HG02798 (cell line): ENCODE data around the gene SLA2.
"Not testable (repeated sequence)": the region's sequence is repeated elsewhere in the genome, so short reads cannot be mapped to it uniquely, and the experiment has no call there.

Source experiments
- ATAC-seq: cut with Tn5 transposase; IDR thresholded peaks from one replicate; pipeline ENCODE4 v1.9.1; 2021; ENCODE audit warnings: mild to moderate bottlenecking; ENCODE audit not compliant: unreplicated experiment, poor library complexity

SLA2 gene

DNA sequence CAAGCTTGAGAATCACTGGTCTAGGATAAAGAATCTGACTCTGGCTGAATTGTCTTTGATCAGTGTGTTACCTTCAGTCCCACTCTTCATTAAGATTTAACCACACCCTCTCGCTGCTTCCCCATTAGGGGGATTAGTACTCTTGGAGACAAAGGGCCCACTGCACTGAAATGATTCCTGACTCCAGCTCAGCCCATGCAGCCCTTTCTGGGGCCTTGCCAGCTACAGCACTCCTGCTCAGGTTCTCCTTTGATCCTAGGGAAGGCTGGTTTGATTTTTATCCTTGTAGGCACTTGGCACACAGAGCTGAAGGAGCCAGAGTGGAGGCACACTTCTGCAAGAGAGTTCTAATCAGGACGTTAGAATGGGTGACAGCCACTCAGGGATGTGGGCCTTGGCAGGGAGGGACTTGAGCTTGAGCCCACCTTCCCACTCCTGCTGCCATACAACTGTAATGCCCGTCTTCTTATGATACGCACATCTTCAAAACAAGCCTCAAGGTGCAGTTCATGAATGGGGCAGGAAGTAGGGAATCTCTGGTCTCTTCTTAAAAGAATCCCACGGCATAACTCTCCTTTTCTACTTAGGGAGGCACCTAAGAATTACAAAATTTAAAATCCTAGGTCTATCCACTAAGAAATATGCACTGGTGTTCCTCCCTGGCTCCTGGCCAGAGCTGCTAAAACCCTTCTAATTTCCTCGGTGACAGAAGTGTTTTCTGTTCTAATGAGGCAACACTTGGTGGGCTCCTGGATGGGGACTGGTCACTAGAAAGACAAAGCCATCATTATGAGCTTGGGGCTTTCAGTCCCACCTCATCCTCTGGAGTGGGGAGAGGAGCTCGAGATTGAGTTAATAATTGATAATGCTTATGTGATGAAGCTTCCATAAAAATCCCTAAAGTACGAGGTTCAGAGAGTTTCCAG lies 1.5 kb upstream of the SLA2 start:
- ATAC-seq: no peak

DNA sequence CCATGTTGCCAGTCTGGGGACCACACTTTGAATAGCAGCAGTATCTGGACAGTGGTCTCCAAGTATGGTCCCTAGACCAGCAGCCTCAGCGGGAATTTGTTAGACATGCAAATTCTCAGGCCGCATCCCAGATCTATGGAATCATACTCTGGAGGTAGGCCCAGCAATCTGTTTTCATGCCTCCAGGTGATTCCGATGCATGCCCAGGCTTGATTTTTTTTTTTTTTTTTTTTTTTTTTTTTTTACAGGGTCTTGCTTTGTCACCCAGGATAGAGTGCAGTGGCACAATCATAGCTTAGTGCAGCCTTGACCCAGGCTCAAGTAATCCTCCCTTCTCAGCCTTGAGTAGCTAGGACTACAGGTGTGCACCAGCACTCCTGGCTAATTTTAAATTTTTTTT lies 682 bp upstream of the SLA2 start:
- ATAC-seq: no peak

DNA sequence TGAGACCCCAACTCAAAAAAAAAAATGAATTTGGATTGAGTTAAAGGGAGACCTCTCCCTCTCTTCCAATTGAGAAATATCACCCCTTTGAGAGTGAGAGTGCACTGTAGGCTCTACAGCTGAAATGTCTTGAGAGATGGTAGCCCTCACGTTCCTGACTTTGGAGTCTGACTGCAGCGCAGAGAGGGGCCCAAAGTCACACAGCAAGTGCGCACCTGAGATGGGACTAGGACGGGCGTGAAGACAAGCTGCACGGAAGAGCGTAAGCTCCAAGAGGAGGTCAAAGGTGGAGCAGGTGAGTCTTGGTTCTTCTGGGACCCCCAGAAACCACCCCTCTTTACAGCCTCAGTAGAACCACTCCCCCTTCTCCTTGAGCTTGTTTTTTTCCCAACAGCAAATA lies 643 bp downstream of the SLA2 start:
- ATAC-seq: no peak

DNA sequence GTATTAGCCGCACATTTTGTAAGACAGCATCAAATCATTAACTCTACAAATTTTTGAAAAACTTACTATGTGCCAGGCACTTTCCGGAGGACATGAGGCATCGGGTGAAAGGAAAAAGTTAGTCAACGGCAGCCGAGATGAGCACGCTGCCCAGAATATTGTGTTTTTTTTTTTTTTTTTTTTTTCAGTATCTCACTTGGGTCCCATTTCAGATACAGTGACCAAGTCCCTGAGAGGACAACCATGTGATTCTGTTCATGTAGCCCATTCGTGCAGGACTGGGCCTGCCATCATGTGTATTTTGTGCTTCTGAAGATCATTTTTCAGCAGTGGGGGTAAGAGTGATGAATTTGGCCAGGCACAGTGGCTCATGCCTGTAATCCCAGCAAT lies 1.3 kb downstream of the SLA2 start:
- ATAC-seq: no peak

DNA sequence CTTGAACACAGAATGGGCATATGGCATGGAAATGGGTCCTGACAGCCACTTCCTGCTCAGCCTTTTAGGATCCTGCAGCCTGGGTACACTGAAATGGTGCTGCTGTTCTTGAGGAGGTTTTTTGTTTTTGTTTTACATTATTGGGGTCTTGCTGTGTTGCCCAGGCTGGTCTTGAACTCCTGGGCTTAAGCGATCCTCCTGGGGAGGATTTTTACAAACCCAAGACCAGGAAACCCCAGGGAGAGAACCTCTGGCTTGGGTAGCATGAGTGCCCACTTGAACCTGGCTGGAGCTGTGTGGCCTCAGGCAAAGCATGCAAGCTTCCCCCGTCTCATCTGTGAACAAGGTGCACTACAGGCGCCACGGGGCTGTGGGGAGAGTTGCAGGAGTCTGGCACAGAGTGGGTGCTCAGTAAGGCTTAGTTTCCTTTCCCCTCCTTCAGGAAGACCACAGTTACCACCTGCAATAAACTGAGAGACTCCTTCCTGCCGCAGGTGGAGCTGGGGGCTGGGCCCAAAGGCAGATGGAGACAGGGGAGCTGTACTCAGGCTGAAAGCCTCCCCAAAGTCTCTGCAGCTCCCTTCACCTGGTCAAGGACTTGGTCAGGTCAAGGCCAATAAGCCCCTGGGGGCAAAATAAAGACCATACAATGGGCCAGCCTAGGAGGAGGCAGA lies 1.8 kb downstream of the SLA2 start:
- ATAC-seq: no peak

DNA sequence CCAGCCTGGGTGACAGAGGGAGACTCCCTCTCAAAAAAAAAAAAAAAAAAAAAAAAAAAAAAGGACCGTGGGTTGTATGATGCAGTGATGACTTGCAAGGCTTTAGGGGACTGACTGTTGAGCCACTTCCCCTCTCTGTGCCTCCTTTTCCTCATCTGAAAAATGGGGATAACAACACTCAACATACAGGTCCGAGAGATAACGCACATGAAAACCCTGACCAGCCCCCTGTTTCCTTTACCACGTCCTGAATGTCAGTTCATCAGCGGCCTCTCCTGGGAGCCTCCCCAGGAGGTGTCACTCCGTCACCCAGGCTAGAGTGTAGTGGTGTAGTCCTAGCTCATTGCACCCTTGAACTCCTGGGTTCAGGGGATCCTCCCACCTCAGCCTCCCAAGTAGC lies 3.9 kb downstream of the SLA2 start:
- no peak for ATAC-seq

DNA sequence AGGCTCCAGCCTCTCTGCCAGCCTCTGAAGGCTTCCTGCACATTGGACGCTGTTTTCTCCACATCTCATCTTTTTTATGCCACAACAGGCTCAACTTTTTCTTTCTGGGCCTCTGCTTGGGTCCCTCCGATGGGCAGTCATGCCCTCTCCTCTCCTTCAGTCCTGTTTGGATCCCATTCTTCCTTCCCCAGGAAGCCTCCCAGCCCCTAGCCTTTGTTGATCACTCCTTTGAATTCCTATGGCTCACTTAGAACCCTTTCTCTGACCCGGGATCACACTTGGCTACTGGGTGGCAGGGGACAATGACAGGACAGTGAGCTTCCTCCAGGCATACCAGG lies 4.5 kb downstream of the SLA2 start:
- ATAC-seq: no peak

DNA sequence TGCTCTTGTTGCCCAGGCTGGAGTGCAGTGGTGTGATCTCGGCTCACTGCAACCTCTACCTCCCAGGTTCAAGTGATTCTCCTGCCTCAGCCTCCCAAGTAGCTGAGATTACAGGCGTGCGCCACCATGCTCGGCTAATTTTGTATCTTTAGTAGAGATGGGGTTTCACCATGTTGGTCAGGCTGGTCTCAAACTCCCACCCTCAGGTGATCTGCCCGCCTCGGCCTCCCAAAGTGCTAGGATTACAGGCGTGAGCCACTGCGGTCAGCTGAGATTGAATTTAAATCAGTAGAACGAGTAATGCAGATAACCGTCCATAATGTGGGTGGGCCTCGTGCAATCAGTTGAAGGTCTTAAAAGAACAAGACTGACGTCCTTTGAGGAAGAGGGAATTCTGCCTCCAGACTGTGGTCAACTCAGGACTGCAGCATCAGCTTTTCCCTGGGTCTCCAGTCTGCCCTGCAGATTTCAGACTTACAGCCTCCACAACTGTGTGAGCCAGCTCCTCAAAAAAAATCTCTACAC lies 7.1 kb downstream of the SLA2 start:
- not testable (repeated sequence) for ATAC-seq

DNA sequence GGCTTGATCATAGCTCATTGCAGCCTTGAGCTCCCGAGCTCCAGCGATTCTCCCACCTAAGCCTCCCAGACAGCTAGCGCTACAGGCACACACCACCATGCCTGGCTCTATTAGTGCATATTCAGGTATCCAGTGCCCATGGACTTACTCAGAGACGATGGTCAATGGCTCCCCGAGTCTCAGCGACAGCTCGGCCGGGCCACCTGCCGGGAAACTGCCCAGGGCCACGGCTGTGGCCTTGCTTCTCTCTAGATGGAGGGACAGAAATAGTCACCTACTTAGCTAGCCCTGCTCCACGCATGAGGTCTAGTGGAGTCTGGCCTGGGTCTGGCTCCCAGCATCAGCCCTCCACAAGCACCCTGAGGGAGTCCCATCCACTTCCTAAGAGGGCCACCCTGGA lies 11.7 kb downstream of the SLA2 start:
- no peak for ATAC-seq

DNA sequence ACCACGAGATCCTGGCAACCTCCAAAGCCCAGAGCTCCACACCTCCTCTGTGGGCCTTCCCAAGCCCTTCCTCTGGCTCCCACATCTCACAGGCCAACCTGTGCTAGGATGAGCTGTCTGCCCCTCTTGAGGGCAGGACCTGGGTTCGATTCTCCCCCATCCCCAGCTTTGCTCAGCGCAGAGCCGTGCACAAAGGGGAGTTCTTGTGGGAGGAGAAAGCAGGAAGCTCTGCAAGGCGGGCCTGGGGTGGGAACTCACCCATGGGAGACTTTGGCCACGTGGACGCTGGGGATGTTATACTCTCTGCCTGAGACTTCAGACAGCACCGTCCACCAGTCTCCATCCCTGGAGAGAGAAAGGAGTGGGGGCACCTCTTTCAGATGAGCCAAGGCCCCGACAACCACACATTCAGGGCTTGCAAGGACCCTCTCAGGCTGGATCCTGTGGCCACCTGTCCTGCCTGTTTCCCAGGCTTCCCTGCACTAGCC lies 12.7 kb downstream of the SLA2 start:
- no peak for ATAC-seq

DNA sequence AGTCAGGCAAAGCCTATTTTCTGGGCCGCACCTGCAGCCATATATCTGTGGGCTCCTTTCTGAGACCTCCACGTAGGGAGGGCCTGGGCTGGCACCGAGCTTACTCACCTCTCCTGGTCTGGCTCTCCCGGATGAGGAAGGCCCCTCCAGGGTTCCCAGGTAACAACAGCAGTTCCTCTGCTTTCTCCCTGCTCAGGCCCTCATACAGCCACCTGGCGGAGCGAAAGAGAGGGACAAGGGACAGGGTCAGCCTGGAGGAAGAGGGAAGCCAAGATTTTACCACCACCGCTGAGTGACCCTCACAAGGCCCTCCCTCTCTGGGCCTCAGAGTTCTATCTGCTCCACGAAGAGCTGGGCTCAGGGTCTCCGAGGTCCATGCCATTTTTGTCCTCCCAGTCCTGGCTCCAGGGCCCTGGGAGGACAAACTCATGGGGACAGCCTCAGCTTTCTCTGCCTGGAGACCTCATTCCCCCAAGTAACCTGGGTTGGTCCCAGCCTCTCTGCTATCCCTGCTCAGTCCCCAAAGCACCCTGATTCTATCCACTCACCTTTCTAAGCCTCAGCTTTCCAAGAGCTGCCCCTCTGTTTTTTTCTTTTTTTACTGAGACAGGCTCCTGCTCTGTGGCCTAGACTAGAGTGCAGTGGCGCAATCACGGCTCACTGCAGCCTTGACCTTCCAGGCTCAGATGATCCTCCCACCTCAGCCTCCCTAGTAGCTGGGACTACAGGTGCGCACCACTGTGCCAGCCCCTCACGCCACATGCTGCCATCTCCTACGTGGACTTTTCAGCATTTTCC lies 13.3 kb downstream of the SLA2 start:
- ATAC-seq: no peak

DNA sequence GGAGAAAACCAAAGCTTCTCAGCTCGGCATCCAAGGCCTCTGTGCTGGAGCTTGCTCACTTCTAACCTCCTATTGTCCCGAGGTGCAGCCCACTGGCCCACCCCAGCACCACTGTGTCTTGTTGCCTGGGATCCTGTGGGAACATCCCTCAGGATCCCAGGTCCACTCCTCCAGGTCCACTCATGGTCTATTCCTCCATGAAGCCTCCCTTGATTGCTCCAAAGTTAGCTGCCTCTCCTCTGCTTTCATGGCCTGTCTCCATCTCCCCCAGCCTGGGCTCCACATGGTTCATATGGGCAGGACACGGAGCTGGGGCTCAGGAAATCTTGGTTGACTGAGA lies 13.9 kb downstream of the SLA2 start:
- no peak for ATAC-seq

DNA sequence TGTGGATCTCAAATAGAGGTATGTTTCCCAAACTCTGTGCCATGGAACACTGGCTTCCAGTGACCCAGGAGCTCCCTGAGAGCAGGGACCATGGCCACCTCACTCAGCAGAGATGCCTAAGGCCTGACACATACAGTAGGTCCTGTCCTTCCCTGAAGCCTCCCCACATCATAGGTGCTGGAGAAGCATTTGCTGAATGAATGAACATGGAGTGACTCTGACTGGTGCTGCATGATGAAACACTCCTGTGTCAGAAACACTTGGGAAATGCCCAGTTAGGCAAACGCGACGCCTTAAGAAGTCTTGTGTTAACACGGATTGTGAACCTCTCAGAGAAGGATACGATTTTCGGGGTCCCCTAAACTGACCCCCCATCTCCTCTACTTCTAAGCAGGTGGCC lies 14.3 kb downstream of the SLA2 start:
- no peak for ATAC-seq

DNA sequence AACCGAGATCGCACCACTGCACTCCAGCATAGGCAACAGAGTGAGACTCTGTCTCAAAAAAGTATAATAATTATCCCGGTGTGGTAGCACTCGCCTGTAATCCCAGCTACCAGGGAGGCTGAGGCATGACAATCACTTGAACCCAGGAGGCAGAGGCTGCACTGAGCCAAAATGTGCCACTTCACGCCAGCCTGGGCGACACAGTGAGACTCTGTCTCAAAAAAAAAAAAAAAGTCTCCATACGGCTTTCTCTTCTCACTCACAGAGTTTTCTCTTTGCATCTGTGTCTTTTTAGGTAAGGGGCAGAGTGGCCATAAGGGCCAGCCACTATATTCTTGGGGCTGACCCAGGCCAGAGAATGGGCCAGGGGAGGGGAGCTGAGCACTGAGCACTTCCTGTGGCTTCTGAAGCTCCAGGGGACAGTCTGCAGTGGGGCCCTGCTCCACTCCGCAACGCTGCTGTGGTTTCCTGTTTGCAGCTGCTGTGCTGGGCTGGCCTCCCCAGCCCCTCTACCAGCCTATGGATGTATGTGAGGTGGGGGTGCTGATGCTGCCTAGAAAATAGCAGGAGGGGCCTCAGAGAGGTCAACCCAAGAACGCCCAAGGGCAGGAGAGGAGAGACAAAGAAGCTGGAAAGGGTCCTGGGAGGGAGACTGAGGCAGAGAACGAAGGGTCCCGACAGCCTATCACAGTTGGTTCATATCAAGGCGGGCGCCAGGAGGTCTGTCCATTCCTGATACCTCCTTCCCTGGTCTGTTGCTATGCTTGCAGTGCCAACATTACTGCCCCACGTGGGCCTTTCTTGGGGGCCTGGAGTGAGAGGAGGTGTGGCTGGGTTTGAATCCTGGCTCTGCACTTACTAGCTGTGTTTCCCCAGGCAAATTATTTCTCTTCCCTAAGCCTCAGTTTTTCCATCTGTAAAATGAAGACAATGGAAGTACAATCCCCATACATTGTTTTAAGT lies 16.0 kb downstream of the SLA2 start:
- ATAC-seq: peak; percentile 52

DNA sequence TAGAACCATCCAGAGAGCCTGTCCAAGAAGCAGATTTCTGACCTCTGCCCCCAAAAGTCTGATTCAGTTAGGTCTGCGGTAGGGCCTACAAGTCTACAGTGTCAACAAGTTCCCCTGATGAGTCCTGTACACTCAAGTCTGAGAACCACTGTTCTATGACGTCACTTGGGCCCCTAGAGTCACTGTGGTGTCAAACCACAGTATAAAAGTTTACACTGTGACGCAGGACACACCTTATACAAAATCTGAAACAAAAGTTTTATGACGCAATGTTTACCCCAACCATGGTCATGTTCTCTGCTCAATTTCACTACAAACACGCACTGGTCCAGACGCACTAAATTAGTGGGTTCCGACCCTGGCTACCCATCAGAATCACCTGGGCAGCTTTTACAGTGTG lies 17.9 kb downstream of the SLA2 start:
- no peak for ATAC-seq

DNA sequence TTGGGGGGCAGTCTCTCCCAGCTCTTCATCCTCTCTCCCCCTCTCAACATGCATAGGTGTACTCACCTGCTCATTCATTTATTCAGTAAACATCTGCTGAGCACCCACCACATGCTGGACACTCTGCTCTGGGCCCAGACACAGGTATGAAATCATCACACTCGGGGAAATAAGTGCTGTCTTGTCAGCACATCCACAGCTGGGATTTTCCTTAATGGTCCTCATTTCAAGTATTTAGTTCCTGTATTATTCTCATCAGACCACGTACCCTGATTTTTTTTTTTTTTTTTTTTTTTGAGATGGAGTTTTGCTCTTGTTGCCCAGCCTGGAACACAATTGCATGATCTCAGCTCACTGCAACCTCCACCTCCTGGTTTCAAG lies 21.1 kb downstream of the SLA2 start:
- no peak for ATAC-seq

DNA sequence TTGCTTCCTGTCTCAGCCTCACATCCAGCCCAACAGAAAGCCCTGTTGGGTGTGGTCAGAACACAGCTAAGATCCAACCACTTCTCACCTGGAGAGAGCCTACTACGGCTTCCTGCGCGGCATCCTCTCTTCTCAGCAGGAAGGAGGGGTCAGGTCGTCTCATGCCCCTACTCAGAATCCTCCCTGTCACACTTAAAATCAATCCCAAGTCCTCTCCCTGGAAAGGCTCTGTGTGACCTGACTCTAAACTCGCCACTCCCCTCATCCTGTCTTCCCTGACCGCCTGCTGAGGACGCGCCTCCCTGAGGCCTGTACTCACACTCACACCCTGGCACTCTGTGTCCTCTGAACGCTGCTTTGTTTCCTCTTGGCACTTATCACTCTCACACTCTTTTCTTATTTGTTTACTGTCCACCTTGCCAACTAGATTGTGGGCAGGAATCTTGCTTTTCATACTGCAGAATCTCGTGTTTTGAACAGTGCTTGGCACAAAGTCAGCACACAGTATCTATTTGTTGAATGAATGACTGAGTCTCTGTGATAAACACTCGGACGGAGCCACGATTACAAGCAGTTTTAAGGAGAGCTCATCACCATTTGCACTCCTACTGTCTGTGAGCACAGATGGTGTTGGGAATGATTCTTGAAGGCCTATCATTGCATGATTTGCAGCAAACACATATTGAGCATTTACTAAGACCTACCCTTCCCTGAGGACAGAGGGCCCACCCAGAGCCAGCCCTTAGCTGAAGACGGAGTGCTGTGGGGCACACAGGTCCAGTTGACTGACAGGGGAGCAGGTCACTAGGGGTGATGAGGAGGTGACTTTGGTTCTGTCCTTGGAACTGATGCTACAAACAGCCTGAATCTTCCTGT lies 21.7 kb downstream of the SLA2 start:
- ATAC-seq: no peak

DNA sequence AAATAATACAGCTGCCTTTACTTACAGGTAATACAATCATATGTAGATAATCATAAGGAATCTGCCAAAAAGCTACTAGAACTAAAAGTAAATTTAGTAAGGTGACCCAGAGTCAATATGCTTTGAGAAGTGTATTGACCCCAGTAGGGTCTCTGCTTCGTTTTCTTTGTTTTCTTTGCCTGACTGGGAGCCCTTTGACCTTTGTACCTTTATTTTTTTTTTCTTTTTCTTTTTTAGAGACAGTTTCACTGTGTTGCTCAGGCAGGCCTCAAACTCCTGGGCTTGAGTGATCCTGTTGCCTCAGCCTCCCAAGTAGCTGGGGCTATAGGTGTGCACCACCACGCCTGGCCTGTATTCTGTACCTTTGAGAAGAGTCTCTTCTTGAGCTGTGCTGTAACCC lies 22.6 kb downstream of the SLA2 start:
- ATAC-seq: no peak

DNA sequence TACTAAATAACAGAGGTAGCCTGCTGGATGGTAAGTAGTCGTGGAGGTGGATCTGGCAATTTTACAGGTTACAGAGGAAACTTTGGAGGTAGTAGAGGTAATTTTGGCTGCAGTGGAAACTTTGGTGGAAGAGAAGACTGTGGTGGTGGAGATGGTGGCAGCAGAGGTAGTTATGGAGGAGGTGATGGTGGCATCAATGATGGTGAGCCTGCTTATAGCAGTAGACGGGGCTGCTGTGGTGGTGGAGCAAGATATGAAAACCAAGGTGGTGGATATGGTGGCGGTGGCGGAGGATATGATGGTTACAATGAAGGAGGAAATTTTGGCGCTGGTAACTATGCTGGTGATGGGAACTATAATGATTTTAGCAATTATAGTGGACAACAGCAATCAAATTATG lies 25.1 kb downstream of the SLA2 start:
- no peak for ATAC-seq
